HG02571 (cell line): ENCODE measurements around the gene TMEM120A.
A peak's percentile ranks its signal among the peaks of the same experiment; 100 is the strongest.
"Not testable (repeated sequence)": the region's sequence is repeated elsewhere in the genome, so short reads cannot be mapped to it uniquely, and the experiment has no call there.

Experiments used
- ATAC-seq: cut with Tn5 transposase; IDR thresholded peaks from one replicate; pipeline ENCODE4 v1.9.1; 2021; ENCODE audit warnings: mild to moderate bottlenecking, moderate library complexity; ENCODE audit not compliant: unreplicated experiment

TMEM120A gene

GRCh38 chr7:75994388-75995051 lies at the start of gene TMEM120A:
Gene TMEM120A, minus strand, starts transcription at chr7:75994595. Its CDS starts 25 bp downstream, at chr7:75994570.
- peak; percentile 93 for ATAC-seq

GRCh38 chr7:76040126-76040525 lies 45.7 kb upstream of the TMEM120A start:
- no peak for ATAC-seq

DNA sequence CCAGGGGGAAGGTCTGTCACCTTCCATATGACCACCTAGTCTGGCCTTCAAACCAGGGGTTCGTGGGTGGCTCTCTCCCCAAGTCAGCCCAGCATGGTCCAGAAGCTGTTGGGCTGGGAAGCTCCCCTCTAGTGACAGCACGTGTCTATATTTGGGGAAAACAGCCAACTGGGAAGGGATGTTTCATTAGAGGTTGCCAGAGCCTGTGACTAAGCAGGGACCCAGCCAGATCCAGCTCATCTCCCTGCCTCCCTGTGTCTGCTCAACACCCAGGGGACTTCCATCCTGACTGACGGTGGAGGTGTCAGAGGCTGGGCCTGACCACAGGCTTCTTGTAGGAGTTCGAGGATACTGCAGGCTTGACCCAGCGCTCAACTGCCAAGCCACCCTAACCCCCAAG lies 42.9 kb upstream of the TMEM120A start:
- ATAC-seq: no peak

DNA sequence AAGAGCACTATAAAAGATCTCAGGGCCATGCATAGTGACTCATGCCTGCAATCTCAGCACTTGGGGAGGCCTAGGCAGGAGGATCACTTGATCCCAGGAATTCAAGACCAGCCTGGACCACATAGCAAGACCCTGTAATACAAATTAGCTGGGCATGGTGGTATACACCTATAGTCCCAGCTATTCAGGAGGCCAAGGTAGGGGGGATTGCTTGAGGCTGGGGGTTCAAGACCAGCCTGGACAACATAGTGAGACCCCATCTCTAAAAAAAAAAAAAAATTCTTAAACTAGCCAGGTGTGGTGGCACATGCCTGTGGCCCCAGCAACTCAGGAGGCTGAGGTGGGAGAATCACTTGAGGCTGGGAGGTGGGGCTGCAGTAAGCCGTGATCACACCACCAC lies 37.6 kb upstream of the TMEM120A start:
- ATAC-seq: no peak

GRCh38 chr7:76029682-76030081 lies 35.3 kb upstream of the TMEM120A start:
- ATAC-seq: not testable (repeated sequence)

- ATAC-seq: no peak
These were observed 28.6 kb upstream of the TMEM120A start for GRCh38 chr7:76023002-76023401.

DNA sequence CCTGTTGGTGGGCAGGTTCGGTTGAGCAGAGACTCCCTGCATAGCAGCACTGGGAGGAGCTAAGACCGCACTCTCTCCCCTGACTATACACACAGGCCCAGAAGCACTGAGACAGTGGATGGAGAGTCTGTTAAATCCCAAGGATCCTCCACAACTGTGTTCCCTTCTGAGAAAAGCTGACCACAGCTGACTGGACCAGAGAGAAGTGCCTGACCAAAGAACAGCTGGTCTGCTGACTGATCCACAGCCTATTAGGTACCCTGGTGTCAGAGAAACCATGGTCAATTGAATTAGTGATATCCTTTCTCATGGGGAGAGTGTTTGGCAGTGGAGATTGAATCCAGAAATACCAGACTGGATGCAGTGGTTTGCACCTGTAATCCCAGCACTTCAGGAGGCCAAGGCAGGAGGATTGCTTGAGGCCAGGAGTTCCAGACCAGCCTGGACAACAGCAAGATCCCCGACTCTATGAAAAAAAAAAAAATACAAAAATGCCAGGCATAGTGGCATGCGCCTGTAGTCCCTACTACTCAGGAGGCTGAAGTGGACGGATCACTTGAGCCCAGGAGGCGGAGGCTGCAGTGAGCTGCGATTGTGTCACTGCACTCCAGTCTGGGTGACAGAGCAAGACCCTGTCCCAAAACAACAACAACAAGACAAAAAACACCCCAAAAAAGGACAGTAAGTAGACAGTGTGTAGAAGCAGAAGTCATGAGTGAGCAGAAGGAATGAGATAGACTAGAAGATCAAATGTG lies 27.8 kb upstream of the TMEM120A start:
- no peak for ATAC-seq

DNA sequence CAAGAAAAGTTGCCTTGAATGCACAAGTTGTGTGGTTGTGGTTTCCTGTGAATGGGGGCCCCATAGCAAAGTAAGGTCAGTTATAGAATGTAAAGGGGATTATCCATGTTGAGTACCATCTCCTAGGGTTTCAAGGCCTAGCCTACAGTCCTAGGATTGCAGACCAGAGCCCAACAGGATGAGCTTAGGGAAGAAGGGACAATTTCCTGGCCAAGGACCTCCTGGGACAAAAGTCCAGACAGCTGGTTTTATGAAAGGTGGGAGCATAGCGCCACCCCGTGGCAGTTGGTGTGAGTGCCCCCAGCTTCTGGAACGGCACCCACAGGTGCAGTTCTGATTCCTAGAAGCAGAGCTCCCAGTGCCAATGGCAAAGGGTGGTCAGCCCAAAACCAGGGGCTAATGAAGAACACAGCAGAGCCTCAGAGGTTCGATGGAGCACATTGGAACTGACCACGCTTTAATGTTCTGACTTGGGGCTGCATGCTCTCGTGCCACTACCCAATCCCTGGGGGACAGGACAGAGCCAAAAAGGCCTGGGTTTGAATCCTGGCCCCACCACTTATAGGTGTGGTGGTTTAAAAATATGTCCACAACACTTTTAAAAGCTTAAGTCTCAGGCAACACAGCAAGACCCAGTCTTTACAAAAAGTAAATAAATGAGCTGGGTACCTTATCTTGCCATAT lies 25.8 kb upstream of the TMEM120A start:
- ATAC-seq: no peak

GRCh38 chr7:76018520-76018919 lies 24.1 kb upstream of the TMEM120A start:
- ATAC-seq: not testable (repeated sequence)

DNA sequence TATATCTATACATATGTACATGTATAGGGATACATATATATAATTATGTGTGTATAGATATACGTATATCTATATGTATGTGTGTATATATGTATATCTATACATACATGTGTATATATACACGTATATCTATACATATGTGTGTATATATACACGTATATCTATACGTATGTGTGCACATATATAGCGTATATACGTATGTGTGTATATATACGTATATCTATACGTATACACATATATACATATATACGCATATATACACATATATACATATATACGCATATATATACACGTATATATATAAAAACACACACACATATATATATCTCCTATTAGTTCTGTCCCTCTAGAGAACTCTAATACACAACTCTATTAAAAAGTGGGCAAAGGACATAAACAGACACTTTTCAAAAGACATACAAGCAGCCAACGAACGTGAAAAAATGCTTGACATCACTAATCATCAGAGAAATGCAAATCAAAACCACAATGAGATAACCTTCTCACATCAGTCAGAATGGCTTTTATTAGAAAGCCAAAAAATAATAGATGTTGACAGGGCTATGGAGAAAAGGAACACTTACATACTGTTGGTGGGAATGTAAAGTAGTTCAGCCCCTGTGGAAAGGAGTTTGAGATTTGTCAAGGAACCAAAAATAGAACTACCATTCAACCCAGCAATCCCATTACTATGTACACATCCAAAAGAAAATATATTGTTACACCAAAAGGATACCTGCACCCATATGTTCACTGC lies 22.0 kb upstream of the TMEM120A start:
- ATAC-seq: no peak

- no peak for ATAC-seq
These were observed 17.1 kb upstream of the TMEM120A start for GRCh38 chr7:76011442-76011861.

DNA sequence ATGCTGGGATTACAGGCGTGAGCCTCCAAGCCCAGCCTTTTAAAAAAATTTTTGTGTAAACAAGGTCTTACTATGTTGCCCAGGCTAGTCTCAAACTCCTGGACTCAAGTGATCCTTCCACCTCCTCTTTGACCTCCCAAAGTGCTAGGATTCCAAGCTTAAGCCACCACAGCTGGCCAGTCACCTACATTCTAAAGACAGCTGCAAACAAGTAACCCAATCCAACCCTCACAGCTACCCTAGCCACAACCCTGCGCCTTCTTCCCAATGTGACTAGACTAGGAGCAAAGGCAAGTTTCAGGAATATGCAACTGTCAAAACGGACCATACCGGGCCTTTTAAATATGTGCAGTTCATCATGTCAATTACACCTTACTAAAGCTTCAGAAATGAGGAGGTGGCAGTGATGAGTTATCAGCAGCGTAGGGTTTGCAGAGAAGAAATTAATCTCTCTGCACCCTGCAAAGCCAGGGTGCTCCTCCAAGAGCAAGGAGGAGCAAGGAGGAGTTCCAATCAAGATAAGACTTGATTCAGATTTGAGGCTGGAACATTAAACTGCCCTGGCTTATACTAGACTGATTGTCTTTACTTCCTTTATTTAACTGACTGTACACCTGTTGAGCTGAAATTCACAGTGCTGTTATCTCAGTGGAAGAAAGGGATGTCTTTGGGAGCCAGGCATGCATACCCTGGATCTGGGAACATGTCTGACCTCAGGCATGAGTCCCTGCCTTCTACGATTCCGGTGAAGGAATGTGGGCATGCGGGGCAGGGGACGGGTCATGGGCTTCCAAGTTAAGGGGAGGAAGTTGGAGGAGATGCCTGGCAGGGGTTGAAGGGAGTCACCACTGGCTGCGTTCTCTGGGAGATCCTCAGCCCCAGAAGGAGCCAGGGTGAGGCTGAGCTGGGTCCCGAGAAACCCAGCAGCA lies 15.5 kb upstream of the TMEM120A start:
- no peak for ATAC-seq

DNA sequence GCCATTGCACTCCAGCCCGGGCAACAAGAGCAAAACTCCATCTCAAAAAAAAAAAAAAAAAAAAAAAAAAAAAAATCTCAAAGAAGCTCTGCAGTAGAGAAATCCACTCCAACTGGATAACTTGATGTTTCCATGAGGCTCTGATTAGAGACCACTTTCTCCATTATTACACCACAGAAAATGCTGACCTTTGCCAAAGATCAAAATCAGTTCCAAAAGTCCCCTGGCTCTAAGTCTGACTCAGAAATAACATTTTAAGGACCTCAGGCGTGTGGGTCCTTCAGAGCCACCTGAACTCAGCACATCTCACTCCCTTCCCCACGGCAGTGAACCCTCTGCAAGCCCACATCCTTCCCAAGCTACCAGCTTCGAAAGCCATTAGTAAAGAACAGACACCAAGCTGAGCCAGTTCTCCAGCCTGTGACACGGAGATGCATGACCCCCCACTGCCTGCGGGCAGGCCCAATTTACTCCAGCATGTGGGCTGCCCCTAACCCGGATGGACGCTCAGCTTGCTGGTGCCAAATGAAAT lies 13.8 kb upstream of the TMEM120A start:
- ATAC-seq: no peak

DNA sequence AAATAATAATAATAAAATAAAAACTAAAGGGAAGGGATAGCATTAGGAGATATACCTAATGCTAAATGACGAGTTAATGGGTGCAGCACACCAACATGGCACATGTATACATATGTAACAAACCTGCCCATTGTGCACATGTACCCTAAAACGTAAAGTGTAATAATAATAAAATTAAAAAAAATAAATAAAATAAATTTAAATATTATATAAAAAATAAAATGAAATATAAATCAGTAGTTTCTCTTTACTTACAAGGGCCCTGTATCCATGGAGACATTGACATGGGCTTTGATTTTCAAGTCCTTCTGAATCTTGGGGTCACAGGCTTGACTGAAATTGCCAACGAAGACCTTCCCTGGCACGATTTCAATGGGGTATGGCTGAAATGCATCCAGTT lies 10.6 kb upstream of the TMEM120A start:
- not testable (repeated sequence) for ATAC-seq

DNA sequence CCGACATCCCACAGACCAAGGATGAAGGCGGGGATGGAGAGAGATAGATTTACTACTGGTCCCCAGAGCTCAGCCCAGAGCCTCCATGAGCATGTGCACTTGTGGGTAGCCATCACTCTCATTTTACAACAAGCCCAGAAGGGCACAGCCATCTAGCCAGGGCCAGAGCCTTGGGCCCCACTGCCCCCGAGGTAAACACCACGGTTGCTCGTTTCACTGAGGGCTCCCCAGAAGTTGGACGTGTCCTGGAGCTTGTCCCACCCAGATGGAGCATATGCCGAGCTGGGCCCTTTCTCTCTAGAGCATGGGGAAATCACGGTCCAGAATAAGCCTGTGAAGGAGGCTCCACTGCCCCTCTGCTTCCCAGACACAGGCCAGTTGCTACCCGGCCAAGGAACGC lies 9.0 kb upstream of the TMEM120A start:
- no peak for ATAC-seq

DNA sequence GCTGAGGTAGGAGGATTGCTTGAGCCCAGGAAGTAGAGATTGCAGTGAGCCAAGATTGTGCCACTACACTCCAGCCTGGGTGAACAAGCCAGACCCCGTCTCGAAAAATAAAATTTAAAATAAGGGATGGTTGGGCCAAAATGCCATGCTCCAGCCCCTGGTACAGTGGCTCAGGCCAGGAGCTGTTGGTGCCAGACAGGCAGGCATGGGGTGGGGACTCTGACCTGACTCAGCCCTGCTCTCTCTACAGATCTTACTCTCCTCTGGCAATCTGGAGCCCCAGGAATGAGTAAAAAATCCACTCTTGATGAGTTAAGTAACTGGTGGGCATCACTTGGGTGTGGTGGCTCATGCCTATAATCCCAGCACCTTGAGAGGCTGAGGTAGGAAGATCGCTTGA lies 8.4 kb upstream of the TMEM120A start:
- ATAC-seq: no peak

- ATAC-seq: no peak
These were observed 7.7 kb upstream of the TMEM120A start for GRCh38 chr7:76002139-76002538.

DNA sequence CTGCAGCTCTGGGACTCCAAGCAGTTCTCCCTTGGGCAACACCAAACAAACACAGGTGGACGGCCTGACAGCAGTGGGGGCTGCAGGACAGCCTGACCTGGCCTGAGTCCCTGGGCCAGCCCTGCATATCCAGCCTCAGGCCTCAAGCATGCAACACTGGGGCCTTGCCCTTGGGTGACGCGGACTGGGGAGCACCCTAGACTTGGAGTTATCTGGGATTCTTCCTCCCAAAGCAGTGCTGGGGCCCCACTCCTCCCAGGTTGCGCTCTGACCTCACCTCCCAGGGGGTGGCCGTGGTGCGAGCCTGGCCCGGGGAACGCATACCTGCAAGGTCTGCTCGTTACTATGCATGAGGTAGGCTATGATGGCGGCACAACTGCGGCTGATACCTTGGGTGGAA lies 6.2 kb upstream of the TMEM120A start:
- ATAC-seq: no peak

DNA sequence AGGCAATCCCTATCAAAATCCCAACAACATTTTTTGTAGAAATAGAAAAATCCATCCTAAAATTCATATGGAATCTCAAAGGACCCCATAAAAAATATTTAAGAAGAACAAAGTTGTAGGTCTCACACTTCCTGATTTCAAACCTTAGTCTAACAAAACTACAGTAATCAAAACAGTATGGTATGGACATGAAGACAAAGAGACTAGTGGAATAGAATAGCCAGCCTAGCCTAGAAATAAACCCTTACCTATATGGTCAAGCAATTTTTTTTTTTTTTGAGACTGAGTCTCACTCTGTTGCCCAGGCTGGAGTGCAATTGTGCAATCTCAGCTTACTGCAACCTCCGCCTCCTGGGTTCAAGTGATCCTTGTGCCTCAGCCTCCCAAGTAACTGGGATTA lies 3.6 kb upstream of the TMEM120A start:
- no peak for ATAC-seq

DNA sequence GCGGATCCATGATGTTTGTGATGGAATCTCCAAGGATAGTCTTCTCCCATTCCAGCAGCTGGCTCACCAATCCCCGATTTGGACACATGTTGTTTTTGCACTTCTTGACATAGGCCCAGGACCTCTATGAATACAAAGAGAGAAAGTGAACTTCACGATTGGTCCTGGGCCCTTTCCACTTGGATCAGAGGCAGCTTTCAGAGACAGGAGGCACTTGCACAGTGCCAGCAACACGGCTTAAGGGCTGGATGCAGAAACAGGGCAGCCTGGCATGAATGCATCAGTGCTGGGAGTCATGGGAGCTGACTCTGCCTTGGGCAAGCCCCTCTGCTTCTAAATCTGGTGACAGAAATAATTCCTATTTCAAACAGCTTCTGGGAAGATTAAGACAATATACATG lies 2.1 kb upstream of the TMEM120A start:
- no peak for ATAC-seq
